OCI-LY7 (cell line): ENCODE measurements around the gene CD36.

Experiments used
- EZH2phosphoT487 ChIP-seq: fragments of 200-600 bp; sonication (generic); IDR thresholded peaks from 2 replicates; pipeline ENCODE4 v1.6.1; 2018; ENCODE audit warnings: low read depth, borderline replicate concordance, mild to moderate bottlenecking, mixed run types, antibody characterized with exemption, low read length, moderate library complexity, mixed read lengths
- TF ChIP-seq, protein P1 (sequence below): fragments of 200-600 bp; sonication (generic); conservative IDR thresholded peaks from 2 replicates; pipeline ENCODE4 v1.5.1; 2014; ENCODE audit warnings: mild to moderate bottlenecking, antibody characterized with exemption, low read length, moderate library complexity, mixed read lengths

DNA sequence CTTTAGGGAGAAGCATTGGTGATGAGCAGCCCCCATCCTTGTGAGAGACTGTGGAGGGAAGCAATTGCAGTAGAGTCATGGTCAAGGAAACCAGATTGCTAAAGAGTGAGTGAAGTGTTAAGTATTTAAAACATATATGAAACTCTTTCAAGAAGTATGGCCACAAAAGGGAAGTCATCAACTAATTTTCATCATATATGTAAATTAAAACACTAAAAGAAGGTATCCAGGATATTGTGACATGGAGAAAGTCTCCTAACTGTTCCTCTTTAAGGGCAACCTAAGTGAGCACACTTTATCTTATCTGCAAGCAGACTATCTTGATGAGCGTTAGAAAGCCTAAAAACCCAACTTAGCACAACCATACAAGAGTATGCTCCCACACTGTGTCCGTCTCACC lies 69.7 kb downstream of the CD36 start:
- TF ChIP-seq, protein P1, sequence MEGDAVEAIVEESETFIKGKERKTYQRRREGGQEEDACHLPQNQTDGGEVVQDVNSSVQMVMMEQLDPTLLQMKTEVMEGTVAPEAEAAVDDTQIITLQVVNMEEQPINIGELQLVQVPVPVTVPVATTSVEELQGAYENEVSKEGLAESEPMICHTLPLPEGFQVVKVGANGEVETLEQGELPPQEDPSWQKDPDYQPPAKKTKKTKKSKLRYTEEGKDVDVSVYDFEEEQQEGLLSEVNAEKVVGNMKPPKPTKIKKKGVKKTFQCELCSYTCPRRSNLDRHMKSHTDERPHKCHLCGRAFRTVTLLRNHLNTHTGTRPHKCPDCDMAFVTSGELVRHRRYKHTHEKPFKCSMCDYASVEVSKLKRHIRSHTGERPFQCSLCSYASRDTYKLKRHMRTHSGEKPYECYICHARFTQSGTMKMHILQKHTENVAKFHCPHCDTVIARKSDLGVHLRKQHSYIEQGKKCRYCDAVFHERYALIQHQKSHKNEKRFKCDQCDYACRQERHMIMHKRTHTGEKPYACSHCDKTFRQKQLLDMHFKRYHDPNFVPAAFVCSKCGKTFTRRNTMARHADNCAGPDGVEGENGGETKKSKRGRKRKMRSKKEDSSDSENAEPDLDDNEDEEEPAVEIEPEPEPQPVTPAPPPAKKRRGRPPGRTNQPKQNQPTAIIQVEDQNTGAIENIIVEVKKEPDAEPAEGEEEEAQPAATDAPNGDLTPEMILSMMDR, result no peak
- no peak for TF ChIP-seq EZH2phosphoT487
